GM10266 (cell line): Measurements from ENCODE around the gene RRAD.
"Not testable (repeated sequence)": the region's sequence is repeated elsewhere in the genome, so short reads cannot be mapped to it uniquely, and the experiment has no call there.

Experiments
- DNase-seq: peaks from one replicate; pipeline ENCODE4 v3.0.0; 2012; ENCODE audit errors: extremely low spot score
- CTCF ChIP-seq: IDR thresholded peaks from 2 replicates; pipeline ENCODE4 v1.5.1; 2012; ENCODE audit warnings: mild to moderate bottlenecking, low read depth; ENCODE audit not compliant: control insufficient read depth, insufficient read depth; ENCODE audit errors: missing control alignments

The RRAD gene

DNA sequence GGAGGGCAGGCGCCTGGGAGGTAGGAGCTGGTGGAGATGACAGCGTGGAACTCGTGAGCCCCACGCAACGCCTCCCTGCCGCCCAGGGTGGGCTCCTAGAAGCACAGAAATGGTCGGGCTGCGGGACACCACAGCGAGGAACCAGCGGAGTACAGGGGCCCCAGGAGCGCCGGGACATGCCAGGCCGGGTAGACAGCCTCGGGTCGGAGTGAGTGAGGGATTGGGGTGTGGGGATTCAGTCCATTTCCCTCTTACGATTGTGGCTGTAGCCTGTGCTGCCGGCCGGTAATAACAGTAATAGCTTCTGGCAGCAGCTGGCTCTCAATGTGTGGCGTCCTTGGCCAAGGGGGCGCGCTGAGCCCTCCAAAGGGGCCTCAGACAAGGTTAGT is 23.5 kb upstream of the RRAD start:
- no peak for DNase-seq
- TF ChIP-seq CTCF, result no peak

GRCh38 chr16:66948134-66948836 is 22.9 kb upstream of the RRAD start:
- TF ChIP-seq CTCF, result no peak
- DNase-seq, result no peak

DNA sequence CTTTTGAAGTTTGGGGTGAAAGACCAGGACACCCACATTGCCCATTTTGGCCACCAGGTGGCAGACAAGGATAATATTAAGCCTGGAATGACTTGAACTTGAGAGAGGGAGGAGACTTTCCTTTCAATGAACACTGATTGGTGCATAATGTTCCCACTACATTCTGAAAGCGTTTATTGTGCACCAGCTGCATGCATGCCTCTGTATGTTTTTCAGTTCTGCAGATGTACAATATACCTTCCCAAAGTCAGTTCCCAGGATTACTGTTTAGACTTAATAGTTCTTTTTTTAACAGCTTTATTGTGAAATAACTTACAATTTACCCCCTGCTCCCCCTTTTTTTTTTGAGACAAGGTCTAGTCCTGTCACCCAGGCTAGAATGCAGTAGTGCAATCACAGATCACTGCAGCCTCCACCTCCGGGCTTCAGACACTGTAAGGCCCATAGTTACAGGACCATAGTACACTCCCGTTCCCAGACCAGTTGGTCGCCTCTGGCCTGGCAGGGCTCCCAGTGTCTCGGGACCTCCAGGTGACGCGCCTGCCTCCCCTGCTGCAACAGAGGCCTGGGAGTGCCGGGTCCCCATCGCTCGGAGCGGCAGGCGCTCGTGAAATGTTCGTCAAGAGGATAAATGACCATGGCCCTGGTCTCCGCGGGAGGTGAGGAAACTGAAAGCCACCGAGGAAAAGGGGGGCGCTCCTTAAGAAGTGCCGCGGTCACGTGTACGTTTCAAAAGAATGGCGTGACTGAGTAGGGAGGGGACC is 22.1 kb upstream of the RRAD start:
- peak; percentile 87 for DNase-seq
- TF ChIP-seq CTCF, result peak; percentile 95

- no peak for TF ChIP-seq CTCF
- no peak for DNase-seq
These were observed 21.6 kb upstream of the RRAD start for GRCh38 chr16:66946974-66947301.

DNA sequence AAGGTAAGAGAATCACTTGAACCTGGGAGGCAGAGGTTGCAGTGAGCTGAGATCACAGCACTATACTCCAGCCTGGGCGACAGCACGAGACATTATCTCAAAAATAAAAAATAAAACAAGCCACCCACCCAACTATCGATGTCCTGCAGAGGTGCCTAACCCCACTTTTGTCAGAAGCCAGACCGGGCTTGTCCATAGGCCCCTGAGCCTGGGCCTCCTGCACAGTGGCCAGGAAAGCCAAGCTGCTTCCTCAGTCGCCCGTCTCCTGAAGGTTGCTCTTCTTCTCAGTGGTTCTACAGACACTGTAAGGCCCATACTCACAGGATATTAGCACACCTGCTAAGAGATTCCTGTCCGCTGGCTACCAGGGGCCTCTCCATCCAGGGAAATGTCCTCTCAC is 21.2 kb upstream of the RRAD start:
- TF ChIP-seq CTCF, result no peak
- no peak for DNase-seq

DNA sequence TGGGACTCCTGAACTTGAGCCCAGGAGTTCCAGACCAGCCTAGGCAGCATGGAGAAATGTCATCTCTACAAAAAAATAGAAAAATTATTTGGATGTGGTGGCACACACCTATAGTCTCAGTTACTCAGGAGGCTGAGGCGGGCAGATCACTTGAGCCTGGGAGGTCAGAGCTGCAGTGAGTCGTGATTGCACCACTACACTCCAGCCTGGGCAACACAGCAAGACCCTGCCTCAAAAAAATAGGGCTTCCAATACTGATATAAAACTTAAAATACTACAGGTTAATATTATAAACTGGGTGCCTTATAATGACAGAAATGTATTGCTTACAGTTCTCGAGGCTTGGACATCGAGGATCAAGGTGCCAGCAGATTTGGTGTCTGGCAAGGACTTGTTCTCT is 20.6 kb upstream of the RRAD start:
- no peak for DNase-seq
- TF ChIP-seq CTCF, result no peak

- DNase-seq, result not testable (repeated sequence)
These were observed 19.6 kb upstream of the RRAD start for GRCh38 chr16:66944971-66945370.
